Muscle of back (tissue), 11 donors: Measurements from ENCODE around the gene IFNA1. TPM values are rescaled to one million over a fixed set of nuclear protein-coding genes. Genes with fewer than 3 reads are reported as not detected.
"Not testable (repeated sequence)": the region's sequence is repeated elsewhere in the genome, so short reads cannot be mapped to it uniquely, and the experiment has no call there.

Source experiments
- DNase-seq, 3 donors: peaks; one replicate each; pipeline versions ENCODE4 v3.0.0 to v3.0.0-alpha.2; 2013
- polyA plus RNA-seq, 10 donors: library from polyadenylated mRNA; unstranded; fragments of 120-200 nt; gene quantifications; one replicate each; pipeline ENCODE4 v1.2.1, GENCODE V29; 2013; ENCODE audit not compliant: insufficient read length in 10 of 10

IFNA1 gene
- polyA plus RNA-seq, 10 donors = not detected

DNA sequence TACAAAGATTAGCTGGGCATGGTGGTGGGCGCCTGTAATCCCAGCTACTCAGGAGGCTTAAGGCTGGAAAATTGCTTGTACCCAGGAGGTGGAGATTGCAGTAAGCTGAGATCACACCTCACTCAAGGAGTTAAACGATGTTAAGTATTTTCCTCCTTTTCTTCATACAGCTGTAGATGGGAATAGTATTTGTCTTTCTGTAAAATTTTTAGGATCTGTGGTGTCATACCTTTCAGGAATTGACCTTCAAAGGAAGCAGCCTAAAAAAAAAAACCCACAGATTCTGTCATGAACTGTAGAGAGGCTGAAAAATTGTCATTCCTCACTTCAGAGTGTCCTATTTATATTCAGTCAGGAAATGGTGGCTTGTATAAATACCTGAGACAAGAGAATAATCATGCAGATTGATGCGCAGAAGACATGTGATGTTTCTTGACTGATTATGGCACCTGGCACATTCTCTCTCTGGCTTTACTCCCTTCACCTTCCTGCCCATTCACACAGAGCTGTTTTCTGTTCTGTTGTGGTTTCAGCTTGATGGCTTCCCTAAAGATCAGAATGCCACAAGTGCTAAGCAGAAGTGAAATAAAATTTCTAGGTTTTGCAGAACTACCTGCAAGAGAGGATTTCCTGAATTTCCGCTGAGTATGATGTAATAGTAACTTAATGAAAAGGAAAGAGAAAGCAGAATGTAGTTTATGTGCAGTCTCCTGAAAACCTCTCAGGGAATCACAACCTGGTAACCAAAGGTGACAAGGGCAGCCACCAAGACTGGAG, 3.8 kb downstream of the IFNA1 start:
- DNase-seq = peak in 2 of 3 donors; percentile 2 to 5

DNA sequence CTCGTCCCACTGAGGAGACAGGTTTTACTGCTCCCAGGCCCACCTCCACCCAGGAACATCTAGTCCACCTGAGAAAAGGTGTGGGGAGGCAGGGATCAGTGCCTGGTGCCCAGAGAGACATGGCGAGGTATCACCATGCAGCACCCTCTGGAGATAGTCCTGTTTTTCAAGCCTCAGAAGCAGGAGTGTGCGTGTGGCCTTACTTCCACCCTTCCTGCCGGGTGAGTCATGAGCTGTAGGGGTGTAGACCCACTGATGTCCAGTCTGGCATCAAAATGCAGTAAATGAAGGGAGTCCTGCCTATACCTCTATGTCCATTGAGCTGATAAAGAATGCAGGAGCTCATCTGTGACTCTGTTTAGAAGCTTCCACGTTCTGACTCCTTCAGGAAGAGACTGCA, 9.1 kb downstream of the IFNA1 start:
- DNase-seq = not testable (repeated sequence)

- DNase-seq = no peak
Measured at GRCh38 chr9:21450733-21451394, 10.6 kb downstream of the IFNA1 start.

GRCh38 chr9:21452681-21453080, 12.4 kb downstream of the IFNA1 start:
- DNase-seq = no peak

DNA sequence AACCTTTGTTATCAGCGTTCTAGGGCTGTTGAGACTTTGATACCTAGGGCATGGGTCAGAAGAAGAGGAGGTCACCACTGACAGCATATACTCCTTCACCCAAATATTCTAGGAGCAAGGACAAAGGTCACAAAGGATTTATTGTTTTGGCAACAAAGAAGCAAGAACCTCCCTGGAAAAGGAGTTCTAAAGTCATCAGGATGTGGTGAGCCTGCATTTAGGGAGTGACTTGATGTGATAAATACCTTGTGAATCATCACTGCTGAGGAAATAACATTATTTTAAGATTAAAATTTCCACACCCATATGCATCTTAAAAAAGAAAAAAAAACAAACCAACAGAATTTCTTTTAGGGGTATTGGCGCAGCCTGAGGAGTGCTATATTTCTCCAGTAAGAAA, 13.9 kb downstream of the IFNA1 start:
- no peak for DNase-seq

DNA sequence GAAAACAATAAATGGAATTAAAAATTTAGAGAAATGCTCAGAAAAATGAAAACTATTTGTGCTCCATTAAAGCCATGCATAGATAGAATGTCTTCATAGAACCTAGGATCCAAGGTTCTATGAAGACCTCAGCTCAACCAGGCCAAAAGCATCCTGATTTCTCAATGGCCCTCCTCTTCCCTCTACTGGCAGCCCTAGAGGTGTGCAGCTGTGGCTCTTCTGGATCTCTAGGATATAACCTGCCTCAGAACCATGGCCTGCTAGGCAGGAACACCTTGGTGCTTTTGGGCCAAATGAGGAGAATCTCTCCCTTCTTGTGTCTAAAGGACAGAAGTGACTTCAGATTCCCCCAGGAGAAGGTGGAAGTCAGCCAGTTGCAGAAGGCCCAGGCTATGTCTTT, 15.1 kb downstream of the IFNA1 start:
- peak in 2 of 3 donors; percentile 6 to 9 for DNase-seq

- DNase-seq = no peak
Measured at GRCh38 chr9:21461377-21461776, 21.1 kb downstream of the IFNA1 start.

DNA sequence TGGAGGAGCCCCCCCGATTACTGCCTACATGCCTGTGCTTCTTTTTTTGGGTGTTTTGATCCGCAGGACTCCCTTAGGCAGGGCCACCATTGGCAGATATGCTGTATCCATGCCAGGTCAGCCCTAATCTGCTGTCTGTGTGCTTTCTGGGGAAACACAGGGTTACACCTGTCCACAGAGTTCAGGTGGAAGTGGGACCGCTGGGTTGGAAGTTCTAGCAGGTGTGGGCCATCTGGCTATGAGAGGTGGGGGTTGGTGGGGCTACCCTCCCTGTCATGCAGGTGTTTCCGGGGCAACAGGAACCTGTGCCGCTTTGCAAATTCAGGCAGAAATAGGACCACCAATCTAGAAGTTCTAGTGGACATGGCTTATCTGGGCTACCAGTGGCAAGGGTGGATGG, 24.9 kb downstream of the IFNA1 start:
- DNase-seq = no peak

GRCh38 chr9:21465859-21466518, 25.8 kb downstream of the IFNA1 start:
- peak; percentile 27 to 41 (median 37) for DNase-seq

- no peak for DNase-seq
Measured at GRCh38 chr9:21470126-21470525, 29.9 kb downstream of the IFNA1 start.

GRCh38 chr9:21473236-21473635, 33.0 kb downstream of the IFNA1 start:
- DNase-seq = no peak

DNA sequence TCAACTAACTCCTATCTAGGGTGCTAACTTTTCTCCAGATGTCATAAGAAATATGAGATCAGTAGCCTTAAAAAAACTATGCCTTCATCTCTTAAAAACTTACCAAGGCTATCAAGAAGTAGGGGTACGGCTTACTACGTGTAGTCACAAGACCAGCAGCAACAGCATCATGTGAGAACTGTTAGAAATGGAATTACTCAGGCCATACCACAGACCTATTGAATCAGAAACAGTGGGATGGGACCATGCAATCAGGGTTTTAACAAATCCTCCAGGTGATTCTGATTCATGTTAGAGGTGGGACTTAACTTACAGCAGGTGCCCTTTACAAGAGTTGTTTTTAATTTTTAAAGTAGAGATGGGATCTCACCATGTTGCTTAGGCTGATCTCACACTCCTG, 37.2 kb downstream of the IFNA1 start:
- DNase-seq = no peak

- no peak for DNase-seq
Measured at GRCh38 chr9:21479152-21479702, 39.0 kb downstream of the IFNA1 start.

GRCh38 chr9:21481470-21482056, 41.3 kb downstream of the IFNA1 start:
- peak in 1 of 3 donors; percentile 5 for DNase-seq

DNA sequence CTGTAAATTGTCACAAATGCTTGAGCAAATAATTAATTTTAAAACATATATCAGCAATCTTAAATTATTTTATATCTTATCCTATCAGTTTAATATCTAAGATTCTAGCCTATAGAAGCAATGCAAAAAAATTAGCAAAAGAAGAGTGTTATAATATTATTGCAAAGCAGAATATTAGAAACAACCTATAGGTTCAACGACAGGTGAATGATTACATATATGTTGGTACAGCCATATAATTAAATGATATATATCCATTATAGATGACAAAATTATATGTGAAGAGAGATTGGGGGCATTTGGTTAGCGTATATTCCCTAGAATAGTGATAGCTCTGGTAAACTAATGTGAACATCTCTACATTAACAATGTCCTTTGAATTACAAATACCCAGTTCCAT, 42.0 kb downstream of the IFNA1 start, which contains the start of gene IFNE:
Gene IFNE (minus strand): TSS at position 101 of the 400 bp plus-strand sequence. CDS start 619 bp downstream, outside the sequence.
- no peak for DNase-seq

Other genes starting within 250 kb of the IFNA1 start
- not detected for gene IFNA7, start 238.2 kb upstream of the IFNA1 start, polyA plus RNA-seq
- not detected for gene IFNA10, start 233.3 kb upstream of the IFNA1 start, polyA plus RNA-seq
- not detected for gene IFNA16, start 223.1 kb upstream of the IFNA1 start, polyA plus RNA-seq
- gene IFNA17, start 212.2 kb upstream of the IFNA1 start, polyA plus RNA-seq = not detected
- not detected for gene IFNA14, start 200.4 kb upstream of the IFNA1 start, polyA plus RNA-seq
- gene IFNA5, start 135.1 kb upstream of the IFNA1 start, polyA plus RNA-seq = not detected
- gene KLHL9, start 105.0 kb upstream of the IFNA1 start, polyA plus RNA-seq = 10 to 100 TPM; 21.1 to 29.9 (median 25.3) TPM
- not detected for gene IFNA6, start 89.6 kb upstream of the IFNA1 start, polyA plus RNA-seq
- gene IFNA13, start 72.4 kb upstream of the IFNA1 start, polyA plus RNA-seq = not detected
- not detected for gene IFNA2, start 55.0 kb upstream of the IFNA1 start, polyA plus RNA-seq
- not detected for gene IFNA8, start 31.3 kb upstream of the IFNA1 start, polyA plus RNA-seq
- gene IFNE, start 41.9 kb downstream of the IFNA1 start, polyA plus RNA-seq = not detected